H9 (cell line): ENCODE measurements around the gene PWWP2B. TPM values are rescaled to one million over a fixed set of nuclear protein-coding genes. Genes with fewer than 3 reads are reported as not detected.

Source experiments
- DNase-seq: peaks from one replicate; pipeline ENCODE4 v3.0.0-alpha.2; 2017
- H2AFZ ChIP-seq: one replicate; pipeline ENCODE4 v1.6.1; 2013; ENCODE audit warnings: mild to moderate bottlenecking, low read length, control low read depth, moderate library complexity
- H2AK5ac ChIP-seq: 2 replicates; pipeline ENCODE4 v1.6.1; 2013; ENCODE audit warnings: low read length, control low read depth, mixed read lengths; ENCODE audit not compliant: insufficient read length
- H2BK120ac ChIP-seq: one replicate; pipeline ENCODE4 v1.6.1; 2013; ENCODE audit warnings: low read depth, mild to moderate bottlenecking, low read length, control low read depth, inconsistent platforms; ENCODE audit not compliant: poor library complexity, severe bottlenecking
- H2BK12ac ChIP-seq: 2 replicates; pipeline ENCODE4 v1.6.1; 2013; ENCODE audit warnings: low read length, control low read depth, mixed read lengths, low read depth; ENCODE audit not compliant: insufficient read length
- H2BK15ac ChIP-seq: 2 replicates; pipeline ENCODE4 v1.6.1; 2013; ENCODE audit warnings: low read depth, low read length, control low read depth
- H2BK20ac ChIP-seq: one replicate; pipeline ENCODE4 v1.6.1; 2013; ENCODE audit warnings: low read depth, mild to moderate bottlenecking, low read length, control low read depth, inconsistent platforms; ENCODE audit not compliant: poor library complexity, severe bottlenecking
- H2BK5ac ChIP-seq: 2 replicates; pipeline ENCODE4 v1.6.1; 2013; ENCODE audit warnings: low read length, control low read depth, mixed read lengths; ENCODE audit not compliant: insufficient read length
- H3K14ac ChIP-seq: 2 replicates; pipeline ENCODE4 v1.6.1; 2013; ENCODE audit warnings: low read length, control low read depth; ENCODE audit not compliant: insufficient read depth
- H3K18ac ChIP-seq: 2 replicates; pipeline ENCODE4 v1.6.1; 2013; ENCODE audit warnings: low read depth, mild to moderate bottlenecking, mixed read lengths, low read length, control low read depth; ENCODE audit not compliant: insufficient read length
- H3K23ac ChIP-seq: 2 replicates; pipeline ENCODE4 v1.6.1; 2013; ENCODE audit warnings: low read length, control low read depth, mixed read lengths, low read depth; ENCODE audit not compliant: insufficient read length
- H3K23me2 ChIP-seq: 2 replicates; pipeline ENCODE4 v1.6.1; 2013; ENCODE audit warnings: low read depth, mild to moderate bottlenecking, mixed read lengths, low read length, control low read depth; ENCODE audit not compliant: insufficient read length, poor library complexity, severe bottlenecking
- H3K27ac ChIP-seq: 2 replicates; pipeline ENCODE4 v1.5.1; 2013; ENCODE audit warnings: low read length, control low read depth, mixed read lengths, low read depth; ENCODE audit not compliant: insufficient read length
- H3K27me3 ChIP-seq: 2 replicates; pipeline ENCODE4 v1.6.1; 2013; ENCODE audit warnings: low read length, control low read depth, inconsistent platforms; ENCODE audit not compliant: insufficient read depth
- H3K4ac ChIP-seq: 2 replicates; pipeline ENCODE4 v1.6.1; 2013; ENCODE audit warnings: low read depth, mild to moderate bottlenecking, control low read depth, inconsistent platforms, low read length, moderate library complexity
- H3K4me1 ChIP-seq: 2 replicates; pipeline ENCODE4 v1.6.1; 2013; ENCODE audit warnings: low read length, control low read depth, inconsistent platforms; ENCODE audit not compliant: insufficient read depth
- H3K4me2 ChIP-seq: 2 replicates; pipeline ENCODE4 v1.6.1; 2013; ENCODE audit warnings: low read length, control low read depth, mixed read lengths; ENCODE audit not compliant: insufficient read length, insufficient read depth
- H3K56ac ChIP-seq: 2 replicates; pipeline ENCODE4 v1.6.1; 2013; ENCODE audit warnings: low read depth, mild to moderate bottlenecking, mixed read lengths, low read length, control low read depth; ENCODE audit not compliant: insufficient read length
- H3K79me1 ChIP-seq: 2 replicates; pipeline ENCODE4 v1.6.1; 2013; ENCODE audit warnings: low read depth, mild to moderate bottlenecking, moderate library complexity, low read length, control low read depth, inconsistent platforms; ENCODE audit not compliant: insufficient read depth, poor library complexity, severe bottlenecking
- H3K79me2 ChIP-seq: 2 replicates; pipeline ENCODE4 v1.6.1; 2013; ENCODE audit warnings: low read length, control low read depth, inconsistent platforms; ENCODE audit not compliant: insufficient read depth
- H3K9ac ChIP-seq: 2 replicates; pipeline ENCODE4 v1.6.1; 2013; ENCODE audit warnings: low read length, control low read depth, mixed read lengths; ENCODE audit not compliant: insufficient read length; ENCODE audit errors: extremely low read depth
- H3K9me3 ChIP-seq: one replicate; pipeline ENCODE4 v1.6.1; 2013; ENCODE audit warnings: low read depth, low read length, inconsistent platforms; ENCODE audit not compliant: control insufficient read depth
- H3T11ph ChIP-seq: one replicate; pipeline ENCODE4 v1.6.1; 2013; ENCODE audit warnings: mild to moderate bottlenecking, low read length, control low read depth, inconsistent platforms
- H4K20me1 ChIP-seq: one replicate; pipeline ENCODE4 v1.6.1; 2013; ENCODE audit not compliant: control insufficient read depth, insufficient read length, insufficient read depth
- H4K5ac ChIP-seq: 2 replicates; pipeline ENCODE4 v1.6.1; 2013; ENCODE audit warnings: low read depth, mild to moderate bottlenecking, mixed read lengths, low read length, control low read depth; ENCODE audit not compliant: insufficient read length
- H4K8ac ChIP-seq: replicated peaks from 2 replicates; pipeline ENCODE4 v1.6.1; 2013; ENCODE audit warnings: low read length, control low read depth, mixed read lengths, low read depth; ENCODE audit not compliant: insufficient read length
- H4K91ac ChIP-seq: 2 replicates; pipeline ENCODE4 v1.6.1; 2013; ENCODE audit warnings: low read depth, mild to moderate bottlenecking, moderate library complexity, mixed read lengths, low read length, control low read depth; ENCODE audit not compliant: insufficient read length
- H3K27ac Mint-ChIP-seq, 3 experiments: 2 replicates in 2 of 3; 3 replicates in 1 of 3; pipeline ENCODE4 v1.8.0; 2020 to 2021; ENCODE audit warnings: mixed read lengths in 3 of 3, mild to moderate bottlenecking in 1 of 3, moderate library complexity in 1 of 3
- H3K27me3 Mint-ChIP-seq: 2 replicates; pipeline ENCODE4 v1.8.0; 2021; ENCODE audit warnings: low read depth, mild to moderate bottlenecking, moderate library complexity, mixed read lengths
- H3K36me3 Mint-ChIP-seq, 3 experiments: 2 replicates in 2 of 3; 3 replicates in 1 of 3; pipeline ENCODE4 v1.8.0; 2020 to 2021; ENCODE audit warnings: low read depth in 3 of 3, mixed read lengths in 3 of 3; ENCODE audit not compliant: insufficient read depth in 1 of 3
- H3K4me1 Mint-ChIP-seq, 2 experiments: 2 replicates each; pipeline ENCODE4 v1.8.0; 2020; ENCODE audit warnings: mixed read lengths in 2 of 2
- H3K4me3 Mint-ChIP-seq, 2 experiments: 2 replicates in 1 of 2; 3 replicates in 1 of 2; pipeline ENCODE4 v1.8.0; 2020 to 2021; ENCODE audit warnings: mild to moderate bottlenecking in 2 of 2, mixed read lengths in 2 of 2, moderate library complexity in 1 of 2
- H3K9me3 Mint-ChIP-seq, 2 experiments: 2 replicates in 1 of 2; 3 replicates in 1 of 2; pipeline ENCODE4 v1.8.0; 2020; ENCODE audit warnings: mild to moderate bottlenecking in 2 of 2, mixed read lengths in 2 of 2, moderate library complexity in 1 of 2
- WGBS: extraction: QIAGEN DNeasy Blood & Tissue Kit; methylation state at CpG from one replicate; pipeline ENCODE4 v1.1.7; 2013; ENCODE audit warnings: missing lambda C conversion rate, low lambda C conversion rate, mixed read lengths; ENCODE audit not compliant: insufficient read length; ENCODE audit errors: extremely low coverage; 5-methylcytosine and 5-hydroxymethylcytosine counted together
- total RNA-seq: library from RNA; stranded (reverse); gene quantifications from 2 replicates; pipeline ENCODE4 v1.2.1, GENCODE V29; 2021
- TF ChIP-seq, protein P1 (sequence below): fragments of 200-600 bp; sonication (generic); conservative IDR thresholded peaks from 3 replicates; pipeline ENCODE4 v1.8.0; 2021; ENCODE audit warnings: antibody characterized with exemption, mild to moderate bottlenecking

Gene PWWP2B
- total RNA-seq, 1 experiment from 2014 or later: 10.0 TPM

DNA sequence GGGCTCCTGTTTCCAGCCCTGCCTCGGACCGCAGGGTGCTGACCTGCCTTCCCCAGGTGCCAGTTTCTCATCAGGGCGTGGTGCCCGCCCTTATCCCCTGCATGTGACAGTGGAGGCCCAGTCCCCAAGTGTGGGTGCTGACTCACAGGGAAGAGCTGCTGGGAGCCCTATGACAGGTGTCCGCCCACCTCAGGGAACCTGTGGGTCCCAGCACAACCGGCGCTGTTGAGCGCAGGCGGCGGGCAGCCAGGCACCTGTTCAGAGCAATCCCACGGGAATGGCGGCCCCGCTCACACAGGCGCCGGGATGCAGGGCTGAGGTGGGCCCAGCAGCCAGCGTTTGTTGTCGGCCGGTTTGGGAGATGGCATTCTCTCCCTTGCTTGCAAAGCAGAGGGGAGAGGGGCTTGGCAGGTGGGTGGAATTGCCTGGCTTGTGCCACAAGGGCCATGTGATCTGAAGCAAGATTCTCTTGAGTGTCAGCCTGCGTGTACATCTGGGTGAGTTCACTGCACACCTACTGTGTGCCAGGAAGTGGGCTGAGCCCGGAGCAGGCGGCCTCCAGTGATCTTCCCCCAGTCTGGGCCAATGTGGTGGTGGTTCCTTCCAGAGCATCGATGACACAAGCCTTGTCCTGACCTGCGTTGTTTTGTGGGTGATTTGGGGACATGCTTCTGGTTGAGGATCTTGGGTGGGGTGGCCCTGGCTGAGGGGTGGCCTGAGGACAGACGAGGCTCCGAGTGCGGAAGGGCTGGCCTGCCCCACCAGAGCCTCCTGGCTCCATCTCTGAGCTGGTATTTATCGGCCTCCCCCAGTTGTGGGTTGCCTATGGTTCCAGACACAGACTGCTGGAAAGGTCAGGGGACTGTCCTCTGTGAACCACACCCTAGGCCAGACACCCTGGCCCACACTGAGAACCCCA is 2.4 kb downstream of the PWWP2B start:
- H2AK5ac ChIP-seq: no peak overlapping the region
- H3K36me3 Mint-ChIP-seq: no peaks in the 10 kb centered on the region
- H3T11ph ChIP-seq: no peak overlapping the region
- H3K4me1 ChIP-seq: no peaks in the 10 kb centered on the region; the same call in 1 of the 2 replicates
- peak overlapping the region in 1 of 3 experiments; percentile 52; a peak in 1 of 7 replicates for H3K27ac Mint-ChIP-seq
- no peaks in the 10 kb centered on the region for H3K27me3 ChIP-seq
- peaks cover 4% of the 10 kb centered on the region for H4K20me1 ChIP-seq
- no peaks in the 10 kb centered on the region for H3K79me2 ChIP-seq
- no CpG with 5 or more reads among the region's 27 CpGs for WGBS
- peaks cover 11% of the 10 kb centered on the region for H3K27me3 Mint-ChIP-seq
- H3K79me1 ChIP-seq: no peaks in the 10 kb centered on the region
- H3K9me3 ChIP-seq: no peaks in the 10 kb centered on the region
- no peak overlapping the region for H3K14ac ChIP-seq
- no peak overlapping the region for H3K23ac ChIP-seq
- DNase-seq: no peak
- no peak overlapping the region for H2AFZ ChIP-seq
- H3K4me1 Mint-ChIP-seq: peaks cover 16 to 22% of the 10 kb centered on the region in 2 experiments
- peaks cover 0 to 2% of the 10 kb centered on the region in 2 experiments; a peak in 1 of 5 replicates for H3K9me3 Mint-ChIP-seq
- H3K4ac ChIP-seq: no peak overlapping the region
- H3K9ac ChIP-seq: no peak overlapping the region
- H2BK15ac ChIP-seq: no peak overlapping the region
- no peak overlapping the region; a peak in 1 of 5 replicates for H3K4me3 Mint-ChIP-seq
- H3K23me2 ChIP-seq: peaks cover 7% of the 10 kb centered on the region
- H3K56ac ChIP-seq: no peak overlapping the region
- no peak overlapping the region for H3K4me2 ChIP-seq
- H4K8ac ChIP-seq: no peak overlapping the region
- no peak overlapping the region for H2BK20ac ChIP-seq
- no peak overlapping the region for H4K91ac ChIP-seq
- TF ChIP-seq, protein P1, sequence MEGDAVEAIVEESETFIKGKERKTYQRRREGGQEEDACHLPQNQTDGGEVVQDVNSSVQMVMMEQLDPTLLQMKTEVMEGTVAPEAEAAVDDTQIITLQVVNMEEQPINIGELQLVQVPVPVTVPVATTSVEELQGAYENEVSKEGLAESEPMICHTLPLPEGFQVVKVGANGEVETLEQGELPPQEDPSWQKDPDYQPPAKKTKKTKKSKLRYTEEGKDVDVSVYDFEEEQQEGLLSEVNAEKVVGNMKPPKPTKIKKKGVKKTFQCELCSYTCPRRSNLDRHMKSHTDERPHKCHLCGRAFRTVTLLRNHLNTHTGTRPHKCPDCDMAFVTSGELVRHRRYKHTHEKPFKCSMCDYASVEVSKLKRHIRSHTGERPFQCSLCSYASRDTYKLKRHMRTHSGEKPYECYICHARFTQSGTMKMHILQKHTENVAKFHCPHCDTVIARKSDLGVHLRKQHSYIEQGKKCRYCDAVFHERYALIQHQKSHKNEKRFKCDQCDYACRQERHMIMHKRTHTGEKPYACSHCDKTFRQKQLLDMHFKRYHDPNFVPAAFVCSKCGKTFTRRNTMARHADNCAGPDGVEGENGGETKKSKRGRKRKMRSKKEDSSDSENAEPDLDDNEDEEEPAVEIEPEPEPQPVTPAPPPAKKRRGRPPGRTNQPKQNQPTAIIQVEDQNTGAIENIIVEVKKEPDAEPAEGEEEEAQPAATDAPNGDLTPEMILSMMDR: no peak
- no peak overlapping the region for H2BK5ac ChIP-seq
- no peak overlapping the region for H3K27ac ChIP-seq
- no peak overlapping the region for H2BK120ac ChIP-seq
- H3K18ac ChIP-seq: no peak overlapping the region
- no peak overlapping the region for H4K5ac ChIP-seq
- no peak overlapping the region for H2BK12ac ChIP-seq
